ACHN (cell line): Measurements from ENCODE around the gene GNAQ.
"Not testable (repeated sequence)": the region's sequence is repeated elsewhere in the genome, so short reads cannot be mapped to it uniquely, and the experiment has no call there.

Source experiments
- DNase-seq: peaks from one replicate; pipeline ENCODE4 v3.0.0-alpha.2; 2015
- in situ Hi-C: cut with HindIII; loops from 2 replicates; pipeline ENCODE4 v1.10.0; 2017; ENCODE audit warnings: low sequenced_read_pairs, low pct_ligation_motif_present, low pct_unique_long_range_greater_than_20kb

GNAQ gene

GRCh38 chr9:77872863-77873262, 158.7 kb downstream of the GNAQ start:
- no peak for DNase-seq
- in situ Hi-C loops, result no loop called here

GRCh38 chr9:77872177-77872576, 159.4 kb downstream of the GNAQ start:
- in situ Hi-C loops, result no loop called here

GRCh38 chr9:77871483-77871882, 160.1 kb downstream of the GNAQ start:
- in situ Hi-C loops, result no loop called here
- no peak for DNase-seq

More at GRCh38 chr9:77872177-77872576, 159.4 kb downstream of the GNAQ start:
- no peak for DNase-seq

- DNase-seq, result no peak
- in situ Hi-C loops, result no loop called here
Observed at GRCh38 chr9:77866878-77867277, 164.7 kb downstream of the GNAQ start.

GRCh38 chr9:77865385-77866047, 166.1 kb downstream of the GNAQ start:
- in situ Hi-C loops, result no loop called here
- DNase-seq, result no peak

GRCh38 chr9:77864211-77864889, 167.3 kb downstream of the GNAQ start:
- no peak for DNase-seq
- in situ Hi-C loops, result no loop called here

- in situ Hi-C loops, result not testable (repeated sequence)
Observed at GRCh38 chr9:77863638-77864037, 168.0 kb downstream of the GNAQ start.

GRCh38 chr9:77860953-77861352, 170.7 kb downstream of the GNAQ start:
- DNase-seq, in situ Hi-C loops: not testable (repeated sequence)

More at GRCh38 chr9:77863638-77864037, 168.0 kb downstream of the GNAQ start:
- DNase-seq, result not testable (repeated sequence)

GRCh38 chr9:77857513-77858259, 173.9 kb downstream of the GNAQ start:
- in situ Hi-C loops, result no loop called here

GRCh38 chr9:77856615-77857014, 175.0 kb downstream of the GNAQ start:
- in situ Hi-C loops, result no loop called here
- DNase-seq, result no peak

More at GRCh38 chr9:77857513-77858259, 173.9 kb downstream of the GNAQ start:
- DNase-seq, result no peak

- in situ Hi-C loops, result no loop called here
- DNase-seq, result no peak
Observed at GRCh38 chr9:77854916-77855311, 176.7 kb downstream of the GNAQ start.

GRCh38 chr9:77854258-77854915, 177.2 kb downstream of the GNAQ start:
- DNase-seq, result no peak
- in situ Hi-C loops, result no loop called here

GRCh38 chr9:77853716-77854115, 177.9 kb downstream of the GNAQ start:
- in situ Hi-C loops, result no loop called here
- no peak for DNase-seq

GRCh38 chr9:77851882-77852595, 179.6 kb downstream of the GNAQ start:
- in situ Hi-C loops, result no loop called here
- DNase-seq, result no peak

GRCh38 chr9:77848897-77849296, 182.7 kb downstream of the GNAQ start:
- in situ Hi-C loops, result no loop called here
- peak; percentile 70 for DNase-seq

- in situ Hi-C loops, result no loop called here
- DNase-seq, result no peak
Observed at GRCh38 chr9:77848404-77848803, 183.2 kb downstream of the GNAQ start.

GRCh38 chr9:77847626-77848025, 184.0 kb downstream of the GNAQ start:
- in situ Hi-C loops, result no loop called here
- no peak for DNase-seq

- in situ Hi-C loops, result no loop called here
- no peak for DNase-seq
Observed at GRCh38 chr9:77847059-77847499, 184.5 kb downstream of the GNAQ start.
